Measurements from ENCODE around the gene CNTF. TPM values are rescaled to one million over a fixed set of nuclear protein-coding genes. Genes with fewer than 3 reads are reported as not detected.

CNTF gene
- total and polyA plus RNA-seq, 2 experiments from 2014 or later = 0.24 to 1.8 TPM

- H3K4me2 ChIP-seq = no peak overlapping the region
- H4K20me1 ChIP-seq (replicated peaks; ENCODE audit: insufficient read depth) = peaks cover 28% of the 10 kb centered on the region
- H3K4me3 ChIP-seq = no peak overlapping the region
- H3K4me3 Mint-ChIP-seq = no peak overlapping the region
- H3K27me3 ChIP-seq (ENCODE audit: insufficient read depth) = no peaks in the 10 kb centered on the region
- H3F3A ChIP-seq (replicated peaks; ENCODE audit: low read depth) = no peaks in the 10 kb centered on the region
- H3K36me3 Mint-ChIP-seq (ENCODE audit: low read depth) = peaks cover 16% of the 10 kb centered on the region; the same call in 1 of the 3 replicates
- no peak for DNase-seq (ENCODE audit: low spot score)
- no peak for TF ChIP-seq NANOG (IDR thresholded peaks at IDR 0.05; ENCODE audit: borderline replicate concordance)
- TF ChIP-seq ZNF114 (CRISPR knock-in tag; IDR thresholded peaks at IDR 0.05) = no peak
- TF ChIP-seq CTCF (conservative IDR thresholded peaks at IDR 0.05; ENCODE audit: low read depth in 2 of 2) = no peak
- TF ChIP-seq ZNF462 (CRISPR knock-in tag; IDR thresholded peaks at IDR 0.05) = no peak
- TF ChIP-seq JUNB (IDR thresholded peaks at IDR 0.05; ENCODE audit: unreplicated experiment) = no peak
- TF ChIP-seq CREB1 (CRISPR knock-in tag; IDR thresholded peaks at IDR 0.05; ENCODE audit: low read depth) = no peak
- TF ChIP-seq ETS1 (IDR thresholded peaks at IDR 0.05) = no peak
- no peak for TF ChIP-seq POLR2AphosphoS5 (IDR thresholded peaks at IDR 0.05; ENCODE audit: low read depth)
- TF ChIP-seq REST (IDR thresholded peaks at IDR 0.05; ENCODE audit: unreplicated experiment) = no peak
- no peak for TF ChIP-seq ZNF331 (CRISPR knock-in tag; IDR thresholded peaks at IDR 0.05; ENCODE audit: low read depth)
- no peak for TF ChIP-seq EZH2phosphoT487 (IDR thresholded peaks at IDR 0.05; ENCODE audit: unreplicated experiment)
- no peak for TF ChIP-seq EZH2 (IDR thresholded peaks at IDR 0.05; ENCODE audit: low read depth, unreplicated experiment)
- H3K27me3 Mint-ChIP-seq (ENCODE audit: insufficient read depth, low read depth, poor library complexity) = no peaks in the 10 kb centered on the region
- H3K4me1 ChIP-seq (ENCODE audit: insufficient read depth) = no peaks in the 10 kb centered on the region
- peaks cover 99% of the 10 kb centered on the region for H3K79me2 ChIP-seq (replicated peaks; ENCODE audit: insufficient read depth)
- H3K9me3 Mint-ChIP-seq = no peaks in the 10 kb centered on the region
- H3K27ac ChIP-seq (ENCODE audit: low read depth) = no peak overlapping the region
- peaks cover 7% of the 10 kb centered on the region; the same call in 2 of the 3 replicates for H3K4me1 Mint-ChIP-seq
- ATAC-seq = no peak
- H2AFZ ChIP-seq = no peak overlapping the region
- 0 out of 2 replicates have a peak, but pooled peaks cover 8% of the 10 kb centered on the region for H3K36me3 ChIP-seq (ENCODE audit: insufficient read depth)
- H3K27ac Mint-ChIP-seq = no peak overlapping the region
- no peaks in the 10 kb centered on the region for H3K9me2 ChIP-seq (ENCODE audit: insufficient read depth)
Observed at GRCh38 chr11:58586998-58587397, 35.5 kb upstream of the CNTF start.

All from GM23338 (cell line).